ENCODE data around the gene SERPINE1. TPM values are rescaled to one million over a fixed set of nuclear protein-coding genes. Genes with fewer than 3 reads are reported as not detected.
A peak's percentile ranks its signal among the peaks of the same experiment; 100 is the strongest.

Gene SERPINE1
- total and polyA plus RNA-seq, 2 of the 13 experiments (the other 11 are each of a cell fraction or from before 2014, with no cell fraction given) = 21.2 to 1,576 TPM

GRCh38 chr7:101104193-101104713 is 22.7 kb upstream of the SERPINE1 start (continued):
- TF ChIP-seq, protein P1, sequence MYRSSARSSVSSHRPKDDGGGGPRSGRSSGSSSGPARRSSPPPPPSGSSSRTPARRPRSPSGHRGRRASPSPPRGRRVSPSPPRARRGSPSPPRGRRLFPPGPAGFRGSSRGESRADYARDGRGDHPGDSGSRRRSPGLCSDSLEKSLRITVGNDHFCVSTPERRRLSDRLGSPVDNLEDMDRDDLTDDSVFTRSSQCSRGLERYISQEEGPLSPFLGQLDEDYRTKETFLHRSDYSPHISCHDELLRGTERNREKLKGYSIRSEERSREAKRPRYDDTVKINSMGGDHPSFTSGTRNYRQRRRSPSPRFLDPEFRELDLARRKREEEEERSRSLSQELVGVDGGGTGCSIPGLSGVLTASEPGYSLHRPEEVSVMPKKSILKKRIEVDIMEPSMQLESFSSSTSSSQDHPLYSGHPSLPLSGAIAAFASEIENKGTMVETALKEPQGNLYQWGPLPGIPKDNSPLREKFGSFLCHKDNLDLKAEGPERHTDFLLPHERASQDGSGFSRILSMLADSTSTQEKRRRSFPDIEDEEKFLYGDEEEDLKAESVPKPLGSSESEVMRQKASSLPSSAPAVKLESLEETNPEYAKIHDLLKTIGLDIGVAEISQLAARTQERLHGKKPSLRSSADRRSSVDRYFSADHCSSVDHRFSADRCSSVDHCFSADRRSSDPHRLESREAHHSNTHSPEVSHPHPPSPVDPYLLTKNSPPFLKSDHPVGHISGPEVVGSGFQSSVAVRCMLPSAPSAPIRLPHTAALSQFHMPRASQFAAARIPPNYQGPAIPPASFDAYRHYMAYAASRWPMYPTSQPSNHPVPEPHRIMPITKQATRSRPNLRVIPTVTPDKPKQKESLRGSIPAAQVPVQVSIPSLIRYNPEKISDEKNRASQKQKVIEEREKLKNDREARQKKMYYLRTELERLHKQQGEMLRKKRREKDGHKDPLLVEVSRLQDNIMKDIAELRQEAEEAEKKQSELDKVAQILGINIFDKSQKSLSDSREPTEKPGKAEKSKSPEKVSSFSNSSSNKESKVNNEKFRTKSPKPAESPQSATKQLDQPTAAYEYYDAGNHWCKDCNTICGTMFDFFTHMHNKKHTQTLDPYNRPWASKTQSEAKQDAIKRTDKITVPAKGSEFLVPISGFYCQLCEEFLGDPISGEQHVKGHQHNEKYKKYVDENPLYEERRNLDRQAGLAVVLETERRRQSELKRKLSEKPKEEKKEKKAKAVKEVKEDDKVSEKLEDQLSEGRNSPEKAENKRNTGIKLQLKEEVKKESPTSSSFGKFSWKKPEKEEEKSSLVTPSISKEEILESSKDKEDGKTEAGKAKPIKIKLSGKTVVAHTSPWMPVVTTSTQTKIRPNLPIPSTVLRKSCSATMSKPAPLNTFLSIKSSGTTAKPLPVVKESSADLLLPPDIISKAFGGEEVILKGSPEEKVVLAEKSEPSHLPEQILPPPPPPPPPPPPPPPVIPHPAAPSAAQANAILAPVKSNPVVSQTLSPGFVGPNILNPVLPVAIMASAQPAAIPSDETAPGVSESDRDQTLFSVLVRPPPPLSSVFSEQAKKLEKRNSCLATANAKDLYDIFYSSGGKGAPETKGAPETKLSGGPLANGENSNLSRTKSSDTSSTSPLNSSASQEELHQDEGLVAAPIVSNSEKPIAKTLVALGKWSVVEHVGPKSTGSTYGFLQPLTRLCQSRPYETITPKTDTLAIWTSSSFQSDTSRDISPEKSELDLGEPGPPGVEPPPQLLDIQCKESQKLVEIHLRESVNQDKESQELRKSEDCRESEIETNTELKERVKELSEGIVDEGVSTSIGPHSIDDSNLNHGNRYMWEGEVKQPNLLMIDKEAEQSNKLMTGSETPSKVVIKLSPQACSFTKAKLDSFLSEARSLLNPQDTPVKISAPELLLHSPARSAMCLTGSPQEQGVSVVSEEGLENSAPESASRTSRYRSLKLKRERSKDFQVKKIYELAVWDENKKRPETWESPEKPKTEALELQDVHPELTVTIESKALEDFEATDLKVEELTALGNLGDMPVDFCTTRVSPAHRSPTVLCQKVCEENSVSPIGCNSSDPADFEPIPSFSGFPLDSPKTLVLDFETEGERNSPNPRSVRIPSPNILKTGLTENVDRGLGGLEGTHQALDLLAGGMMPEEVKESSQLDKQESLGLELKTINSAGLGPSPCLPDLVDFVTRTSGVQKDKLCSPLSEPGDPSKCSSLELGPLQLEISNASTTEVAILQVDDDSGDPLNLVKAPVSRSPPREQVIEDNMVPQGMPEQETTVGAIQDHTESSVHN (CRISPR knock-in tag; IDR thresholded peaks at IDR 0.05) = no peak
- TF ChIP-seq BCL6 (CRISPR knock-in tag; IDR thresholded peaks at IDR 0.05) (peak; percentile 88), AHDC1 (CRISPR knock-in tag; IDR thresholded peaks at IDR 0.05; ENCODE audit: borderline replicate concordance) (no peak), ZNF598 (CRISPR knock-in tag; IDR thresholded peaks at IDR 0.05; ENCODE audit: borderline replicate concordance) (no peak), YEATS4 (CRISPR knock-in tag; IDR thresholded peaks at IDR 0.05; ENCODE audit: borderline replicate concordance) (peak; percentile 66; the same call in 1 of the 2 replicates), TP53 (CRISPR knock-in tag; conservative IDR thresholded peaks at IDR 0.05) (no peak), ZNF704 (CRISPR knock-in tag; IDR thresholded peaks at IDR 0.05; ENCODE audit: borderline replicate concordance) (no peak), EHMT2 (IDR thresholded peaks at IDR 0.05; ENCODE audit: borderline replicate concordance, low read depth, low read length) (no peak), ZMYM4 (CRISPR knock-in tag; IDR thresholded peaks at IDR 0.05) (0 out of 2 replicates have a peak, but pooled peaks have one; percentile 8), TFE3 (CRISPR knock-in tag; IDR thresholded peaks at IDR 0.05) (peak; percentile 92), GATAD2A (CRISPR knock-in tag; IDR thresholded peaks at IDR 0.05) (peak; percentile 85), MED1 (CRISPR knock-in tag; IDR thresholded peaks at IDR 0.05) (peak; percentile 90), EZH2 (conservative IDR thresholded peaks at IDR 0.05; ENCODE audit: low read depth, low read length) (no peak)

Data from HepG2 (cell line).